ENCODE data around the gene STARD9.
"Not testable (repeated sequence)": the region's sequence is repeated elsewhere in the genome, so short reads cannot be mapped to it uniquely, and the experiment has no call there.

STARD9 gene

DNA sequence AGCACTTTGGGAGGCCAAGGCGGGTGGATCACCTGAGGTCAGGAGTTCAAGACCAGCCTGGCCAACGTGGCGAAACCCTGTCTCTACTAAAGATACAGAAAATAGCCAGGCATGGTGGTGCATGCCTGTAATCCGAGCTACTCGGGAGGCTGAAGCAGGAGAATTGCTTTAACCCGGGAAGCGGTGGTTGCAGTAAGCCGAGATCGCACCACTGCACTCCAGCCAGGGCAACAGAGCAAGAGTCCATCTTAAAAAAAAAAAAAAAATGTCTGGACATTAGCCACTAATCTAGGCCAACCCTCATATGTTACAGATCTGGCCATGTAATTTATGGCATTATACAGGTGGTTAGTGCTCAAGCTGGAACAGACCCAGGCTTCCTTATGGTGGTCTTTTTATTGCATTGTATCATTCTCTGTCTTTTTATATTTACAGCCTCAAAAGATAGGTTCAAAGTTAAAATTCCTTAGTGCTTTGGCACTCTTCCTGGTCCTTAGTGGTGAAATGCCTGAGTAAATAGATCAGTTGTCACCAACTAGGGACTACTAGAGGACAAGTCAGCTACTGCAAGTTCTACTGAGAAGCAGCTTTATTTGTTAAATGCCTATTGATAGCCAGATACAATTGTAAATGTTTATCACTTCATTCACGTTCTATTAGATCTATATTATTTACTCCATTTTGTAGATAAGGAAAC is 16.0 kb downstream of the STARD9 start:
- DNase-seq, result peak; percentile 8

DNA sequence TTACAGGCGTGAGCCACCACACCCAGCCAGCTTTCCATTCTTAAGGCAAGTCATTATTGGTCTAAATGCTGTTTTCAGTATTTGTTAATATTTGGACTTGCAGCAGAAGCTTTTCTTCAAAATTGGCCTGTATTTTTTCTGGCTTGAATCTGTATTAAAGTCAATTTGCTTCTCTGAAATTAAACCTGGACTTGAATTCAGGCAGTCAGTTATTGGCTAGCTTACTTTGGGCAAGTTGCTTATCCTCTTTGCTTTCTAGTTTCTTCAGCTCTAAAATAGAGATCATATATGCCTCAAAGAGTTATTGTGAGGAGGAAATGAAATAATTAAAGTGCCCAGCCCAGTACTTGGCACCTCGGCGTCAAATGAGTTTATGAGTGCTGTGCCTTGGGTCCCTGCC is 17.3 kb downstream of the STARD9 start:
- DNase-seq, result no peak

DNA sequence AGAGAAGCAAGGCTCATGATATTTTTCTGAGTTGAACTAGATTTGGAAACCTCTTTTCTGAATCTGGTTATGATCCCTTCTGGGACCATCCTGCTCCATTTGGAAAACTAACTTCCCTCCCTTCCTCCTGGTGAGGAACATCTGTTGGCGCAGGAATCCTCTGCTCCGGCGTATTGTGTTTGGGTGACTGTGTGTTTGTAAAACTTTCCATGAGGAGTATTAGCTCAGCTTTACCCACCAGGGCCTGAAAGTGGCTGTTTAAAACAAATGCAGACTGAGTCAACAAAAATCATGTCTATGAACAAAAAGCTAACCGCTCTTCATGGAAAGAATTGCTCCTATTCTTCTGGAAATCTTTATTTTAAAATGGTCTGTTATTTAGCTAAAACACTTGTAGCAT is 17.7 kb downstream of the STARD9 start:
- no peak for DNase-seq

DNA sequence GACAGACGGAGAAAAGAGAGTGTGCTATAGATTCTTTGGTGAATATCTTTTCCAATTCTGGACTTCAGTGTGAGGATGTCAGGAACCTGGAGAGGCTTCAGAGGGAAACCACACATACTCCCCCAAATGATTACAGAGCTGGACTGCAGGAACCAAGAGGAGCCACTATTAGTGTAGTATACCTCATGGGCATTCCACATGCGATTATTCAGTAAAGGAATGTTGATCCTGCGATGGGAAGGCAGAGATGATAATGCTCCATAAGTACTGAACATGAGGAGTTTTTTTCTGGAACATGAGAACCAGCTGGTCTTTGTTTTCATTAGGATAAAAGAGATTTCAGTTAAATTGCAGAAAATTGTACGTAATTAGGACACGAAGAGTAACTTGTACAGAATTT is 18.7 kb downstream of the STARD9 start:
- no peak for DNase-seq

DNA sequence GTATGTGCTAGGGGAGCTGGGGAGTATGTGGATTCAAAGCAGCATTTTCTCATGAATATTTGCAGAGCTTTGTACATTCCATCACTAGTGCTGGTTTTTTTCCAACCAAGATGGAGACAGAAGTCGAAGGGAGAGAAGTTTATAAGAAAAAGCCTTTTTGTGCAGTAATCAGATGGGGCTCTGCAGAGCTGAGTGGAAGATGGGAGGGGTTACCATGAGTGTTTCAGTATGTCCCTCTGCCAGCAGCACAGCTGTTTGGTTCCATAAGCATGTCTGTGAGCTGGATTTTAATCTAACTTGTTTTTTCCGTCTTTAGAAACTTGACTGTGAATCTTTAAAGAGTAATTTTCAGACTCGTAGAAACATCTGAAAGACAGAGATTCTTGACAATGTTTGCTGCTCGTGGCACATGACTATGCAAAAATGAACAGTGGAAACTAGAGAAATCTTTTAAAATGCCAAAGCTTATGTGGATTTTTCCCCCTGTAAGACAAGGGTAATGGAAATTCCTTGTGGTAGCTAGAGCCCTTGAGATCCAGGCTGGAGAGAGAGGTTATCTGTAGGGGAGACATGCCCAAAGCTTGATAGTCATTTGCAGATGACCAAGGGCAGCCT is 20.3 kb downstream of the STARD9 start:
- DNase-seq, result no peak

DNA sequence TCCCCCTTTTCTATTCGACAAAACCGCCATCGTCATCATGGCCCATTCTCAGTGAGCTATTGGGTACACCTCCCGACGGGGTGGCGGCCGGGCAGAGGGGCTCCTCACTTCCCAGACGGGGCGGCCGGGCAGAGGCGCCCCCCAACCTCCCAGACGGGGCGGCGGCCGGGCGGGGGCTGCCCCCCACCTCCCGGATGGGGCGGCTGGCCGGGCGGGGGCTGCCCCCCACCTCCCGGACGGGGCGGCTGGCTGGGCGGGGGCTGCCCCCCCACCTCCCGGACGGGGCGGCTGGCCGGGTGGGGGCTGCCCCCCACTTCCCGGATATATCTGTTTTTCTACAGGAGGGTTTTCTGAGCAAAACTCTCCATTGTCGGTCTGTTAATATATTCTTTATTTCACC is 25.9 kb downstream of the STARD9 start:
- DNase-seq, result not testable (repeated sequence)

DNA sequence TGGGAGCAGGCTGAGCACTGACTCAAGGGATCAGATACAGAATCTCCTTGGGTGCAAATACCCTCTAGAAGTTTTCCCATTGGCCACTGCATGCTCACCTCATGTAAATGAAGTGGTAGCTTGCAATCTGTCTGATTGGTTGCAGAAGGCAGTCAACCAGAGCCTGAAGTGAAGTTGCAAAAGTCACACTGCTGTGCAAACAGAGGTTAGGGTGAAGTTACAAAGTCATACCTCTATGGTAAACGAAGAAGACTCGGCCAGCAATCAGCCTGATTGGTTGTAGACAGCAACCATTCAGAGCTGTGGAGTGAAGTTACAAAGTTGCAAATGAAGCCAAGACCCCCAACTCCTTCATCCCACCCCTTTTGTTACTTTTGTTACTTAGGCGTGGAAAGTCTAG is 27.1 kb downstream of the STARD9 start:
- DNase-seq, result no peak

DNA sequence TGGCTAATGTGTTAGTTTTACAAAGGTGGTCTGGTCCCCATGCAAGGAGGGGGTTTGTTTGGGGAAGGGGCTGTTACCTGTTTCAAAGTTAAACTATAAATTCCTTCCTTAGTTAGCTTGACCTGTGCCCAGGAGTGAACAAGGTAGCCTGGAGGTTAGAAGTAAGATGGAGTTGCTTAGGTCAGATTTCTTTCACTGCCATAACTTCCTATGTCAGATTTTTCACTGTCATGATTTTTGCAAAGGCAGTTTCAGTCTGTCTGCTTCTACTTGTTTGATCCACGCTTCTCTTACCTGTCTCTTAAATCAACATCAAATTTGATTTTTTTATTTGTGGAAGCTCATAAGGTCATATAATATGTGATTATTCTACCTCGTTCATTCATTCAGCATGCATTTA is 28.6 kb downstream of the STARD9 start:
- DNase-seq, result no peak

DNA sequence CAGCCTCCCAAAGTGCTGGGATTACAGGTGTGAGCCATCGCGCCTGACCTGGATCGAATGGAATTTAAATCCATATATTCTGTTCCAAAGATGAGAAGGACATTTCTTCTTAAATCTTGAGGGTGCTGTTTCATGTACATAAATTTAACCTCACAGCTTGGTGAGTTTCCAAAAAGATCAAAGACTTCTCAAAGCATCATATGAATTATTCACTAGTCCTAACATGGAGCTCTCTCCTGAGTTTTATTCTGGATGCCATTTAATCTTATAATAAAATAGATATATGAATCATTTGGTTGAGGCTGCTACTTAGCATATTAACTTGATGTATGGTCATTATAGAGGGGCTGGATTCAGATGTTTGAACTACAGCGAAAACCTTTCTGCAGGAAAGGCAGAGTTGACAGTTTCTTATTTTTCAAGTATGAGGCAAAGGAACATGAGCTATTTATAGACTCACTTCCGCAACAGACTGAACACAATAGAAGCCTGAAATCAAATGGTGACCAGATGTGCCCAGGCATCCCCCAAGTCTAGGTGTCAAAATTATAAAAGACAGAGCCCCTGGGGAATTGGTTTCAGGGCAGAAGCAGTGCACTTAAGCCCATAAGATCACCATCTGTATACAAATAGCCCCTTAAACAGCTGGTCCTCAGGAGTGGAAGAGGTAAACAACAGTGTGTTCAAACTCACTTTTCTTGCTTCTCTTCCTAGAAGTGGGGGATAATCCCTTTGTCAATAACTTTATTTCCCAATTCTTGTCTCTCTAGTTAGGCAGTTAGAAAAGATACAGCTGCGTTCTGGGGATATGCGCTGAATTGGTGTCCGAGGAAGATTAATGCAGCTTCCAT is 29.7 kb downstream of the STARD9 start:
- DNase-seq, result no peak

DNA sequence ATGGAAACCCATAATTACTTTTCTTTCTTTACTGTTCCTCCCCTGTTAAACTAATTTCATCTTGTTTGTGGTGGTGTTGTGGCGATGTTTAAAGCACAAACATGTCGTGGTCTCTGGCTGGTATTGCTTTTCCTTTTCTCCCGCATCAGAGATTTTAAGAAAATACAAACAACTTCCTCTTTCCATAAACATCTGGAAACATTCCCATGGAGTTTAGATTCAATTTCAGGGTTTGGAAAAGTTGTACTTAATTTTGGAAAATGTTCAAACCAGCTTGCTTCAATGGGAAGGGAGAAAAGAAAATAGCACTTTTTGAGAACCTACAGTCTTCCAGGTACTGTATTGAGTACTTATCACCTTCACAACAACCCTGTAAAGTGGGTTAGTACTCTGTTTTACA is 30.4 kb downstream of the STARD9 start:
- DNase-seq, result no peak

DNA sequence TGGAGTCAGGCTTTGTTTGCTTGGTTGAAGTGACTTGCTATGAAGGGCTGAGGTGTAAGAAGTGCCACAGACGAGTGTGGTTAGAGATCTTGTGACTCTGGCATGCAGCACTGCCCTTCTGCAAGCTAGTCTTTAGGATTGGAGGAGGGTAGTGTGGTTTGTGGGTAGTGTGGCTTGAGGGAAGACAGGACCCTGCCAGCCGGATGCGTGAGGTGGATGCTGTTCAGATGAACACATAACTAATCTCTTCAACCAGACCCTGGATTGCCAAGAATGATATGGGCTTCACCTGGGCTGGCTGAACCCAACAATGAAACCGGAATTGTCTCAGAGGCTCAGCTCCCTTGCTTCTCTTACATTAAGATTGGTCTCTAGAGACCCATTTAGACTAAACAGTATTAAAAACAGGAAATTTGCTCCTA is 32.7 kb downstream of the STARD9 start:
- DNase-seq, result no peak

DNA sequence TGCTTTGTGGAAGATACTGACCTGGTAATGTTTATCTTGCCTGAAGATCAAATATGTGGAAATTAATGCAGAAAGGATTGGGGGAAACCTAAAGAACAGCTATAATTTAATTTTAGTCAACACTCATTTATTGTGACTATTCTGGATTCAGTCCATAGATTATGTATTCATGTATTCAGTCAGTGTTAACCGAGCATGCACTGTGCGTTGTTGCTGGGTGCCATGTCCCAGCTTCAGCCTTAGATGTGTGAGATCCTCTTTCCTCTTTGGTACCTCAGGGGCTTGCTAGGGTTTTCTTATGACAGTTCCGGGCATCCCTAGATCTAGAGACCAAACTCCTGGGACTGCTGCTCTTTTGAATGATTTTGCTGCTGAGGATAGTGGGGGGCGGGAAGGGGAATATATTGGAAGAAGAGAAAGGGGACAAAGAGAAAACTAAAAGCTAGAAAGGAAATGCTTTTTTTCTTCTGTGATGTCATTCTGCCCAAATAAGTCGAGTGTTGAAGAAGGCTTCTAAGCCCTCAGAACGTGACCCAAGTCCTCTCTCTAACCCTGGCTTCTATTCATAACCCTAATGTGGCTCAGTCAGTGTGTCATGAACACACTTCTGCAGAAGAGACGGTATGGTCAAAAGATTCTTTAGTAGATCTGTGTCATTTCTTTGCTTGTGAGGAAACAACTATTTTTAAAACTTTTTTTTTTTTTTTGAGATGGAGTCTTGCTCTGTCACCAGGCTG is 33.5 kb downstream of the STARD9 start:
- DNase-seq, result no peak

DNA sequence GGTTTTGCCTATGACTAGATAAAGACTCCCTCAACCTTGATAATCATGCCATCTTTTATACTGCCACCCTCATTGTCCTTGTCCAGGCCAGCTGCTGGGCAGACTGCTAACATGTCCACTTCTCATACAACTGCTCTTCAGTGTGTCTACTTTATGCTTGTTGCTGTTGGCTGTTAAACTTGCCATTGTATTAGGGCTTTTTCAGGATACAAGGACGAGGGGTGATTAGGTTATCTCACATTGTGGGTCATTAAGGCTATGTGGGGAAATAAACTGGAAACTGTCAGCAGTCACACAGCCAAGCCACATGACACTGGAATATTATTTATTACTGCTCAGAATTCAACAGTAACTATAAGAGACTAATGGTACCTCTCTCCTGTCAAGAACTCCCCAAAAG is 36.1 kb downstream of the STARD9 start:
- DNase-seq, result no peak

DNA sequence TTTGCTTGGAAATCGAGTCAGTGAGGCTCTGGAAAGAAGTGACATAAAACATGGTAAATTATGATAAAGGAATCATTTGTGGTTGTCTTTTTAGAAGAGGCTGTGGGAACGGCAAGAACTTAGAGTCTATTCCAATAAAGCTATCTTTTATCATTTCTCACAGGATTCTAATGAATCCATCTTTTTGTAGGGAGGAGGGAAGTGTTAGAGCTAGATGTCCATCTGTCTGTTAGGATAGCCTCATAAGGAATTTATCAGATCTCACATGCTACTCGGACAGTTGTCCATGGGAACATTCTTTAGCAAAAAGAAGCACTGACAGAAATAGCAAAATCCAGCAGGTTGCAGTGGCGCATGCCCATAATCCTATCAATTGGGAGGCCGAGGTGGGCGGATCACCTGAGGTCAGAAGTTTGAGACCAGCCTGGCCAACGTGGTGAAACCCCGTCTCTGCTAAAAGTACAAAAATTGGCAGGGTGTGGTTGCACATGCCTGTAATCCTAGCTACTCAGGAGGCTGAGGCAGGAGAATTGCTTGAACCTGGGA is 37.0 kb downstream of the STARD9 start:
- no peak for DNase-seq

DNA sequence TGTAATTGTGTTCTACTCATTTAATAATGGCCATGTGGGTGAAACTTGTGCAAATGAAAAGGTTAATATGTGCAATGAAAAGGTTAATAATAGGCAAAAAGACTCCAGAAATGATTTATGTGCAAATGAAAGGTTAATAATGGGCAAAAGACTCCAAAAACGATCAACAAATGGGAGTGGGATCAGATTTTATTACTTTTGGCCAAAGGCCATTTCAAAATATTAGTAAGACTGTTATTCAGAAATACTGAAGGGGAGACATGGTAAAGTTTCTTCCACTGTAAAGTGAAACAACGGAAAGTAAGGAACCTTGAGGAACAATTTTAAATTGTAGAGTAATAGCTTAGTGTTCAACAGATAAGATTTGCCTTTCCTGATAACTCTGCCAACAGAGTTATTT is 40.7 kb downstream of the STARD9 start:
- DNase-seq, result no peak

DNA sequence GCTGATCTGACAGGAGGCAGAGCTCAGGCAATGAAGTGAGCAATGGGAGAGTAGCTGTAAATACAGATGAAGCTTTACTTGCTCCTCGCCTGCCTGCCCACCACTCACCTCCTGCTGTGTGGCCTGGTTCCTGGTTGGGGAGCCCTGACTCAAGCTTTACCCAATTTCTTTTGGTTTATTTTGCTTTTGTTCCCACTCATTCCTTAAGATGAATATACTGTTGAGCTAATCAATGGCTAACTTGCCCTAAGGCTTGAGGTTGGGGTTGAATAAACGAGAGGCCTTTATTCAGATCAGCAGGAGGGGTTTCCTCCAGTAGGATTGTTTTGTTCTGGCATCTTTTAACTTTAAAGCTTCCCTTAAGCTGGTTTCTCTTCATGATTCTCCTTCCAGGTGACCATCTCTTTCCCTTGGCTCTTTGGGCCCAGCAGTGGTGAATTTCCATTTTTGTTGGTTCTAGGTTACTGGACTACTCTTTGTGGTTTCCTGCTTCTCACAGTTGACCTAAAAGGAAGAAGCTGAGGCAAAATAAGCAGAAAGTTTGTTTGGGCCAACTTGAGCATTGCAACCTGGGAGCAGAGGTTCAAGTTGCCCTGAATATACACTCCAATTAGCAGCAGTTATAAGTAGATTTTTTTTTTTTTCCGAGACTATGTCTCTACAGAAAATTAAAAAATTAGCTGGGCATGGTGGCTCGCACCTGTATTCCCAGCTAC is 44.4 kb downstream of the STARD9 start:
- no peak for DNase-seq

DNA sequence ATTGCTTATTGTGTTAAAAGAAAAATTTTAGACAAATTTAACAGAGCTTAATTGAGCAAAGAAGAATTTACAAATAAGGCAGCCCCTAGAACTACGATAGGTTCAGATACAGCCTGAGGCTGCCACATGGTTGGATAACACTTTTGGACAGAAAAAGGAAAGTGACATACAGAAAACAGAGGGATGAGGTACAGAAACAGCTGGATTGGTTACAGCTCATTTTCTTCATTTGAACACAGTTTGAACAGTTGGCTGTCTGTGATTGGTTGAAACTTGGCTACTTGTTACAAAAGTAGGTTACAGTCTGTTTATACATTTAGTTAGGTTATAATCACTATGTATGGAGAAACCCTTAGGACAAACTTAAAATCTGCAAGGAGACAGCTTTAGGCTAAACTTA is 46.0 kb downstream of the STARD9 start:
- DNase-seq, result no peak

DNA sequence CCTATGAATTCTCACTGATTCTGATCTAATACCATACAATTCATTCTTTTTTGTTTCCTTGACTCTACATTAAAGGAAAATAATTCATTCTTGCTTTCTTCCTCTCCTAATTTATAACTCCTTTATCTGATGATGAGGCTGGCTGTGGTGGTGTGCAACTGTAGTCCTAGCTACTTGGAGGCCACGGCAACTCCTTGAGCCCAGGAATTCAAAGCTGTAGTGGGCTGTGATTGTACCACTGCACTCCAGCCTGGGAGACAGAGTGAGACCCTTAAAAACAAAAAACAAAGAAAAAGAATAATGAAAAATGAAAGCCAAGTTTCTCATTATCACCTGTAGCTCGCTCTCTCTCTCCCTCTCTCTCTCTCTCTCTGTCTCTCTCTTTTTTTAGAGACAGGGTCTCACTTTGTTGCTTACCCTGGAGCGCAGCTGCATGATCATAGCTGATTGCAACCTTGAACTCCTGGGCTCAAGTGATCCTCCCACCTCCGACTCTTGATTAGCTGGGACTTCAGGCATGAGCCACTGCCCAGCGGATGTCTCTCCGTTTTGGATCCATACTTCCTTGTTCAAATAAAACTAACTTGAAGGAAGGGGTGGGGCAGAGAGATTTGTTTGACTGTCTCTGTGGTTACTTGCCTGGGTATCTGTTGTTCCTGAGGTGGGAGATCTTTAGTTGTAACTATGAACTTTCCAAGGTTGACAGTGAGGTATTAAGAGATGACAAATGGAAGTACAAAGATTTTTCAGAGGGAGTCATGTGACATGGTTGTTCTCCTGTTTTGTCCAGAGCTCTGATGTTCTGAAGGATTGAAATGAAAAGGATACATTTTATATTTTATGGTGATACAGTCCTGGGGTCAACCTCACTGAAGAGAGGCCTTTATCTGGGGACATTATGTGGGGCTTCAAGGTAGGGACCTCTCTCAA is 46.9 kb downstream of the STARD9 start:
- DNase-seq, result no peak

DNA sequence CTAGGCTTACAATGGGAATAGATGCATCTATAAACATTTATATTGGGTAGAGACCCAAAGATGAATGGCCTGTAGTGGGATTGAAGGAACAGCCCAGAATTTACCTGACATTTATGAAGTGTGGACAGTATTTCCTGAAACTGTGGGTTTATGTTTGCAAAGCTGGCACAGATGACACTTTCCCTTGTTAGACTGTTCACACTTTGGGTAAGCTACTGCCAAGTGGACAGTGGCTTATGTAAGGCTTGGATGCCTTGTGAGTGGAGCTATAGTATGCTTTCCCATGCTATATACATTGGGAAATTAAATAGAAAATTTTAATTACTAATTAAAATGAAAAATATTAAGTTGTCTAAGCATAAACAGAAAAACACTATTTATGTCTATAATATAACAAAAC is 48.5 kb downstream of the STARD9 start:
- no peak for DNase-seq

DNA sequence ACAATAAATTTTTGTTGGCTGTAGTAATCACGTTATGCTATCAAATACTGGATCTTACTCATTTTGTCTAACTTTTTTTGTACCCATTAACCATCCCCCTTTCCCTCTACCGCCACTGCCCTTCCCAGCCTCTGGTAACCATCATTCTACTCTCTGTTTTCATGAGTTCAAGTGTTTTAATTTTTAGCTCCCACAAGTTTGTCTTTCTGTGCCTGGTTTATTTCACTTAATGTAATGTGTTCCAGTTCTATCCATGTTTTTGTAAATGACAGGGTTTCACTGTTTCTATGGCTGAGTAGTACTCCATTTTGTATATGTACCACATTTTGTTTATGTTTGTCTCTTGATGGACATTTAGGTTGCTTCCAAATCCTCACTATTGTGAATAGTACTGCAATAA is 52.1 kb downstream of the STARD9 start:
- DNase-seq, result no peak

DNA sequence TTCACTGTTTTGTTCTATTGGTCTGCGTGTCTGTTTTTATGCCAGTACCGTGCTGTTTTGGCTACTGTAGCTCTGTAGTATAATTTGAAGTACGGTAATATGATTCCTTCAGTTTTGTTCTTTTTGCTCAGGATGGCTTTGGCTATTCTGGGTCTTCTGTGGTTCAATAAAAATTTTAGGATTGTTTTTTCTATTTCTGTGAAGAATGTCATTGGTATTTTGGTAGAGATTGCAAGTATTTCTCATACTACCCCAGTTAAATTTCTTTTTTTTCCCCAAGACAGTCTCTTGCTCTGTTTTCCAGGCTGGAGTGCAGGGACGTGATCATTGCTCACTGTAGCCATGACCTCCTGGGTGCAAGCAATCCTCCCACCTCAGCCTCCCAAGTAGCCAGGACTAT is 53.4 kb downstream of the STARD9 start:
- no peak for DNase-seq
